ENCODE data around the gene SGMS1. TPM values are rescaled to one million over a fixed set of nuclear protein-coding genes. Genes with fewer than 3 reads are reported as not detected.

The SGMS1 gene
- total RNA-seq, 4 donors from 2014 or later = 64.3 to 132 (median 87.0) TPM

DNA sequence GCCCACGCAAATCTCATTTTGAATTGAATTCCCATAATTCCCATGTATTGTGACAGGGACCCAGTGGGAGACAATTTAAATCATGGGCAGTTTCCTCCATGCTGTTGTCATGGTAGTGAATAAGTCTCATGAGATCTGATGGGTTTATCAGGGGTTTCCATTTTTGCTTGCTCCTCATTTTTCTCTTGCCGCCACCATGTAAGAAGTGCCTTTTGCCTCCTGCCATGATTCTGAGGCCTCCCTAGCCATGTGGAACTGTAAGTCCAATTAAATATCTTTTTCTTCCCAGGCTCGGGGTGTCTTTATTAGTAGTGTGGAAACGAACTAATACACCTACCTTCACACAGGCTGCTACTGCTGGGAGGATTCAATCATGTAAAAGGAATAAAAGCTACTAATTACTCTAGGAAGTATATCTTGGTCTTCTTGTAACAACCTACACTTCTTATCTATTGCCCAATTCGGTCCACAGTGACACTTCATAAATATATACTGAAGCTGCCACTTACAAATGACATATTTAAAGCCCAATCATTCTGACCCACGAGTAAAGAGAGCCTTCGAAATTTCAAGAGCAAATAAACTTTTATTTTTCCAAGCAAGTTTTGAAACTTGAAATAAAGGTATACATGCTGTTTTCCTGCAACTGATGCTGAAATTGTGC is 272.1 kb downstream of the SGMS1 start:
- Histone ChIP-seq H3K36me3 (no peaks in the 10 kb centered on the region), H3K27ac (replicated peaks in 1 of 4) (no peak overlapping the region), H3K4me3 (no peak overlapping the region), H3K4me1 (peaks cover 9 to 13% (median 11%) of the 10 kb centered on the region in 4 donors), H3K27me3 (no peaks in the 10 kb centered on the region), H3K9me3 (peaks cover 0 to 4% (median 0%) of the 10 kb centered on the region in 4 donors)
- no peak for DNase-seq (ENCODE audit: extremely low spot score)
- WGBS = 94% methylated on average over 7 of the region's 7 CpGs
- intact Hi-C loops (cut with DNase I) = no loop called here
- TF ChIP-seq POLR2AphosphoS5 (IDR thresholded peaks at IDR 0.05) (no peak), POLR2A (IDR thresholded peaks at IDR 0.05; ENCODE audit: low read depth) (no peak), EP300 (IDR thresholded peaks at IDR 0.05) (no peak)
- TF ChIP-seq, protein P1, sequence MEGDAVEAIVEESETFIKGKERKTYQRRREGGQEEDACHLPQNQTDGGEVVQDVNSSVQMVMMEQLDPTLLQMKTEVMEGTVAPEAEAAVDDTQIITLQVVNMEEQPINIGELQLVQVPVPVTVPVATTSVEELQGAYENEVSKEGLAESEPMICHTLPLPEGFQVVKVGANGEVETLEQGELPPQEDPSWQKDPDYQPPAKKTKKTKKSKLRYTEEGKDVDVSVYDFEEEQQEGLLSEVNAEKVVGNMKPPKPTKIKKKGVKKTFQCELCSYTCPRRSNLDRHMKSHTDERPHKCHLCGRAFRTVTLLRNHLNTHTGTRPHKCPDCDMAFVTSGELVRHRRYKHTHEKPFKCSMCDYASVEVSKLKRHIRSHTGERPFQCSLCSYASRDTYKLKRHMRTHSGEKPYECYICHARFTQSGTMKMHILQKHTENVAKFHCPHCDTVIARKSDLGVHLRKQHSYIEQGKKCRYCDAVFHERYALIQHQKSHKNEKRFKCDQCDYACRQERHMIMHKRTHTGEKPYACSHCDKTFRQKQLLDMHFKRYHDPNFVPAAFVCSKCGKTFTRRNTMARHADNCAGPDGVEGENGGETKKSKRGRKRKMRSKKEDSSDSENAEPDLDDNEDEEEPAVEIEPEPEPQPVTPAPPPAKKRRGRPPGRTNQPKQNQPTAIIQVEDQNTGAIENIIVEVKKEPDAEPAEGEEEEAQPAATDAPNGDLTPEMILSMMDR (IDR thresholded peaks at IDR 0.05) = no peak

- WGBS = 88% methylated on average over 5 of the region's 5 CpGs
- intact Hi-C loops (cut with DNase I) = no loop called here
- H3K9me3 ChIP-seq = peaks cover 0 to 4% (median 0%) of the 10 kb centered on the region in 4 donors
Measured at GRCh38 chr10:50350366-50350765, 273.4 kb downstream of the SGMS1 start.

GRCh38 chr10:50349554-50349953 is 274.2 kb downstream of the SGMS1 start:
- no peak for TF ChIP-seq EP300 (IDR thresholded peaks at IDR 0.05)
- TF ChIP-seq, protein P1 (IDR thresholded peaks at IDR 0.05) = no peak
- TF ChIP-seq POLR2AphosphoS5 (IDR thresholded peaks at IDR 0.05) = no peak
- Histone ChIP-seq H3K27ac (replicated peaks in 1 of 4) (no peak overlapping the region), H3K4me3 (no peak overlapping the region), H3K4me1 (peaks cover 9 to 13% (median 11%) of the 10 kb centered on the region in 4 donors), H3K27me3 (no peaks in the 10 kb centered on the region), H3K9me3 (peaks cover 0 to 4% (median 0%) of the 10 kb centered on the region in 4 donors), H3K36me3 (no peaks in the 10 kb centered on the region)
- 100% methylated on average over 1 of the region's 1 CpG for WGBS
- intact Hi-C loops (cut with DNase I) = no loop called here
- no peak for DNase-seq (ENCODE audit: extremely low spot score)

More at GRCh38 chr10:50350366-50350765, 273.4 kb downstream of the SGMS1 start:
- DNase-seq (ENCODE audit: extremely low spot score) = no peak
- TF ChIP-seq EP300 (IDR thresholded peaks at IDR 0.05) (no peak), POLR2AphosphoS5 (IDR thresholded peaks at IDR 0.05) (no peak), POLR2A (IDR thresholded peaks at IDR 0.05; ENCODE audit: low read depth) (no peak)
- TF ChIP-seq, protein P1 (IDR thresholded peaks at IDR 0.05) = no peak
- Histone ChIP-seq H3K27ac (replicated peaks in 1 of 4) (no peak overlapping the region), H3K36me3 (no peaks in the 10 kb centered on the region), H3K27me3 (no peaks in the 10 kb centered on the region), H3K4me3 (no peak overlapping the region), H3K4me1 (peaks cover 9 to 13% (median 11%) of the 10 kb centered on the region in 4 donors)

DNA sequence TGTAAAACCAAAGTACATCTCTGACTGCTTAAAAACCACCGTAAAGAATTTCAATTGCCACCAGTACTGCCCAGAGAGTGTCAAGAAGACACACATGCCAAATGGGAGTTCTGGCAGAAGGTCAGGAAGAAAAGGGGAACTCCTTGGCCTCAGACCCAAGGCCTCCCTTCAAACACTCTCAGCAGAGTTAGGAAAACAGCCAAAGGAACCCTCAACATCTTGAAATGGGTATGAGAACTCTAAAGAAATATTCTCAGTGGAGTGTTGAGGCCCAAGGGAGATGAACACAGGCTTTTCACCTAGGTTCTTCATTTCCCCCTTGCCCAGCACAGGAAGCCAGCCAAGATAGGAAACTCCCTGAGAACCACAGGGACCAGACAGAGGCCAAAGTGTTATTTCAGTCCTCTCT is 276.4 kb downstream of the SGMS1 start:
- TF ChIP-seq POLR2AphosphoS5 (IDR thresholded peaks at IDR 0.05) (no peak), POLR2A (IDR thresholded peaks at IDR 0.05; ENCODE audit: low read depth) (no peak), EP300 (IDR thresholded peaks at IDR 0.05) (no peak)
- TF ChIP-seq, protein P1 (IDR thresholded peaks at IDR 0.05) = no peak
- Histone ChIP-seq H3K27ac (replicated peaks in 1 of 4) (no peak overlapping the region), H3K4me3 (no peak overlapping the region), H3K36me3 (peaks cover 5 to 18% (median 10%) of the 10 kb centered on the region in 4 donors), H3K9me3 (peaks cover 0 to 4% (median 0%) of the 10 kb centered on the region in 4 donors), H3K27me3 (no peaks in the 10 kb centered on the region), H3K4me1 (peaks cover 9 to 13% (median 11%) of the 10 kb centered on the region in 4 donors)
- 56% methylated on average over 1 of the region's 1 CpG for WGBS
- DNase-seq (ENCODE audit: extremely low spot score) = no peak
- intact Hi-C loops (cut with DNase I) = no loop called here
